Measurements from ENCODE around the gene FASN.
"Not testable (repeated sequence)": the region's sequence is repeated elsewhere in the genome, so short reads cannot be mapped to it uniquely, and the experiment has no call there.

The FASN gene

DNA sequence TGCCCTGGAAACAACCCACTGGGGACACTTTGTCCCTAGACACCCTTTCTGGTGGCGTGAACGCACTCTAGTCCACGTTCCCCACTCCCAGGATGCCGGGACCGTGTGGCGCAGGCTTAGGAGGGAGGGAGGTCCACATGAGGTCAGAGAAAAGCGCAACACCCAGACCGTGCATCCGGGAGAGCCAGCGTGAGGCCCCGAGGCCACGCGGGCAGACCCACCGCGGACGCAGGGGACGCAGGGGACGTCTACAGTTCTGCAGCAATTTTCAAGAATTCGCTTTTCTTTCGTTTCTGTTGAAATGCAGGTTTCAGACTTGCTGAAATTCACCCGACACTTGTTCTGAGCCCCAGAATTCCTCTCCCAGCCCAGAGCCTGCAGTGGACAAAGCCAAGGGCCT is 51.1 kb downstream of the FASN start:
- DNase-seq (ENCODE audit: low spot score) (no peak), FAIRE-seq (no peak)

DNA sequence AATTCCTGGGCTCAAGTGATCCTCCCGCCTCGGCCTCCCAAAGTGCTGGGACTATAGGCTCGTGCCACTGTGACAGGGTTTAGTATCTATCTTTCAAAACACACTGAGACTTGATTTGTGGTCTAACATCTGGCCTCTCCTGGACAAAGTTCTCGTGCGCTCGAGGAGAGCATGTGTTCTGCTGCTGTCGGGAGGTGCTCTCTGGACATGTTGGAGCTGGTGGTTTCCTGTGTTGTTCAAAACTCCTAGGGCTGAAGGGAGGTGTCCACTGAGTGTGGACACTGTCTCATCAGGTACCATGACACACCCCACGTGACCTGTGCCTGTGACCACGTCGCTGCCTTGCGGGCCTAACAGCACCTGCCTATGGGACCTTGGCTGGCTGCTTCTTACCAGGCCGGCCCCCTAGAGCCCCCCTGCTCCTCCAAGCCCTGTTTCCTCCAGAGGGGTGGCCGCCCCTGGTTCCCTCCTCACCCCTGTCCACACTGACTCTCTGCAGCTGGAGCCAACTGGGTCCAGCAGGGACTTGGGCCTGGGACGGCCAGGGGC is 52.0 kb downstream of the FASN start:
- FAIRE-seq (no peak), DNase-seq (ENCODE audit: low spot score) (no peak)

DNA sequence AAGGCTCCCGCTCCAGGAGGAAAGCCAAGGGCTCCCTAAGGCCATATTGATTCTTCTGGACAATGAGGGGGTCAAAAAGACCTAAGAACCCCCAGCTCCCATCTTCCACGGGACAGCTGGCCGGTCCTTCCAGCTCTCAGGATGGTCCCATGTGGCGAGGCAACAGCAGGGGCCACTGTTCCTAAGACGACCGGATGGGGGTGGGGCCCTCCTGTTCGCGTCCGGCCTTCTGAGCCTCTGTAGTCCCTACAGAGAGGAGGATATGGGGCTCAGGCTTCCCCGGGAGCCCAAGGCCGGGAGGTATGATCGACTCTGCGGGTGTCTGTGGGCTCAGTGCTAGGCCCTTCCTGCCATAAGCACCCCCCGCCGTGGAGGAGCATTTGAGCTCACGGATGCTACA is 54.5 kb downstream of the FASN start:
- FAIRE-seq: no peak
- DNase-seq (ENCODE audit: low spot score): no peak

DNA sequence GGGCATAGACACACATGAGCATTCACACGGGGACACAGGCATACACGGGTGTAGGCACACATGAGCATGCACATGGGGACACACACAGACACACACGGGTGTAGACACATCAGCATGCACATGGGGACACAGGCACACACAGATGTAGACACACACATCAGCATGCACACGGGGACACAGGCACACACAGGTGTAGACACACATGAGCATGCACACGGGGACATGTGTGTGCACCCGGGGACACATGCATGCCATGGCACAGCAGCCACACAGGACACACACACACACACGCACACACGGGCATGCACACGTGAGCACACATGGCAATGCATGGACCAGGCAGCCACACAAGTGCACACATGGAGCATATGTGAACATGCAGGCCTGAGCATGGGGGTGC is 55.4 kb downstream of the FASN start:
- FAIRE-seq (no peak), DNase-seq (ENCODE audit: low spot score) (no peak)

DNA sequence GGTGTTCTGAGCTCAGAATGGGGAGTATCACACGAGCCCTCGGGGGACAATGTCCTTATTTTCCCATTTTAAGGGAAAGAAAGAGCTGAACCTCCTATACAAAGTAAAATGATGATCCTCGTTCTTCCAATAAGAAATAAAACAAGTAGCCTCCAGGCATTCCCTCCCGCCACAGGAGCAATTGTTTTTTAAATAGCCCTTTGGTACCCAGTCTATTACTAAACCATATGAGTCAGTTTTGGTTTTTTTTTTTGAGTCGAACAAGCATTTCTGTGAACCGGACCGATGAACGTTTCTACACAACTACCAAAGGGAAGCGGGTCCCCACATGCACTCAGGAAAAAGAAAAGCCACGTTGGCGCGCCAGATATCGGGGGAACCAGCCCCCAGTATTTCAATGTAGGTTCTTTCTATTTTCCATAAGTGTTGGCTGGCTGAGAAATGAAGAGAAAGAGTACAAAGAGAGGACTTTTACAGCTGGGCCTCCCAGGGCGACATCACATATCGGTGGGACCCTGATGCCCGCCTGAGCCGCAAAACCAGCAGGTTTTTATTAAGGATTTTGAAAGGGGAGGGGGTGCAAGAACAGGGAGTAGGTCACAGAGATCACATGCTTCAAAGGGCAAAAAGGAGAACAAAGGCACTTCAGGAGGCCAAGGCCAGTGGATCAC is 56.8 kb downstream of the FASN start:
- DNase-seq (ENCODE audit: low spot score): no peak
- no peak for FAIRE-seq

DNA sequence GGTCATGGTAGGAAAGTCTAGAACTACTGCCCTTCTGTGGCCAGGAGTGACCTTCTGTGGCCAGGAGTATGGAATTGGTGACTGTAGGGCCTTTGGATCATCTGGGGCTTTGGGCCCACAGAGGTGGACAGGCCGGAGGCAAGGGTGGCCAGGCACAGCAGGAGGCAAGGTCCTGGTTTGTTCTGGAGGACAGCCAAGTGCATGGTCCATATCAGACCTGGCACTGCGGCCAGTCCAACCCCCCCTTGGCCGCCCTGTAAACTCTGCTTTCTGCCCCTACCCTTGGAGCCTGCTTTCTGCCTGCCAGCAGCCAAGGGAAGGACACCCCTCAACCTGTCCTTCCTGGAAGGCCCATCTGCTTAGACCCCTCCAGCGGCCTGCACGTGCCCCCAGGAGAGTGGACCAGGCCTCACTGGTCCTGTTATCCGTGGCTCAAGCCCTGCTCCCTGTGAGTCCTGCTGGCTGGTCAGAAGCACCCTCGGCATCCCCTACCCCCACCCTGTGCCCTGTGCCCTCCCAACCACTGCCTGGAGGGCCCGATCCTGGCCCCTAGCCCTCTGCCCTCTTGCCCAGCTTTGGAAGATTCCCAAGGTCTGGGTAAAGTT is 58.2 kb downstream of the FASN start:
- peak; percentile 54 for FAIRE-seq
- DNase-seq (ENCODE audit: low spot score): peak; percentile 60

DNA sequence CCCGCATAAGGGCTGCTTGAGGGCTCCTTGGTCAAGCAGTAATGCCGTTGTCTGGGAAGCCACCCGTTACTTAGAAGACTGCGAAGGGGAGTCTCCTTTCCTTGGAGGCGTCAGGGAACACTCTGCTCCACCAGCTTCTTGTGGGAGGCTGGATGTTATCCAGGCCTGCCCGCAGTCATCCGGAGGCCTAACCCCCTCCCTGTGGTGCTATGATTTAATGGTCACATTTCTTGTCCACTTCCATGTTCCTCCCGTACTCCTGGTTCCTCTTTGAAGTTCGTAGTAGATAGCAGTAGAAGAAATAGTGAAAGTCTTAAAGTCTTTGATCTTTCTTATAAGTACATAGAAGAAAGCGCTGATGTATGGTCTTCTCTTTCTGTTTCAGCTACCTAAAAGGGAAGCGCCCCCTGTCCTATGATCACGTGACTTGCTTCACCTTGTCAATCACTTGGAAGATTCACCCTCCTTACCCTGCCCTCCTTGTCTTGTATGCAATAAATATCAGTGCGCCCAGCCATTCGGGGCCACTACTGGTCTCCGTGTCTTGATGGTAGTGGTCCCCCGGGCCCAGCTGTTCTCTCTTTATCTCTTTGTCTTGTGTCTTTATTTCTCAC is 59.1 kb downstream of the FASN start:
- DNase-seq (ENCODE audit: low spot score); FAIRE-seq: not testable (repeated sequence)

DNA sequence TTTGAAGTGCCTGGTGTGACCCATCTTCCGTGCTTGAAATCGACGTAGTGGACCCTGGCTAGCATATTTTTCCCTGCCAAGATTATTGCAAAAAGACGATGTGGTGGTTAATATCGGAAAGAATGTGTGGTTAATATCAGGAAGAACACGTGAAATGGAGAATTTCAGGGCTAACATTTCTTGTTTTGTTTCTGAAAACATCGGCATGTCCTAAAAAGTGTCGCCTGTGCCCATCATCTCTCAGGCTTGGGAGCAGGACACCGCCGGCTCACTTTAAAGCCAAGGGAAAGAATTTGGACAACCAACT is 60.2 kb downstream of the FASN start:
- FAIRE-seq: no peak
- DNase-seq (ENCODE audit: low spot score): no peak

DNA sequence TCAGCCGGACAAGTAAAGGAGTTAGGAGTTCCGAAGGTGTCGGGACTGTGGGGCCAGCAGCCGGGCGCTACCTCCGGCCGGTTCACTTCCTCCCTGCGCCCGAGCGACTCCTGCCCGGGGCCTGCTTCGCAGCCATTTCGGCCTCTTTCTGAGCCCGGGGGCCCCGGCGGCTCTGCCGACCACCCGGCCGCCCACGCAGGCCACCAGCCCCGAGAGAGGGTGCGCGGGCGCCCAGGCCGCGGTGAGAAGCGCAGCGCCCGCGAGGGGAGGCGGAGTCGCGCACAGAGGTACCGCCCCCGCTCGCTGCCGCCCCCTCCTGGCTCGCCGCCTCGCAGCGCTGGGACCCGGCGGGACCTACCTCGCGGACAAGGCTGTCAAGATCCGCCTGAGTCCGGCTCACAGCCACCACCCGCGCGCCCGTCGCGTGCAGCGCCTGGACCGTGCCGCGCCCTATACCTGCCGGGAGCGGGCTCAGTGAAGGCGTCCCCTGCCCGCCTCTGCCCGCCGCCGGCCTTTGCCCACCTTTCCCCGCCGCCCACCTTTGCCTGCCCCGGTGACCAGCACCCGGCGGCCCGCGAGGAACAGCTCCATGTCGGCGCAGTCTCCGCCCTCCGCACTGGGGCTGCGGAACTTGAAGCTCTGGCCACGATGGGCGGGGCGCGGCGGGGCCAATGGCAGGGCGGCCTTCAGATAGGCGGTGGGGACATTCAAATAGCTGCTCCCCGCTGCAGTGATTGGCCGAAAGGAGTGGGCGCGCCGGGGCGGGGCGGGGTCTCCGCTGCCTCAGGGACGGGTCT is 60.7 kb downstream of the FASN start, which contains the start of gene DCXR:
Gene DCXR, minus strand, starts transcription at position 606 of the 797 bp plus-strand sequence. Its CDS starts 15 bp downstream, at position 591.
- FAIRE-seq (peak; percentile 79), DNase-seq (ENCODE audit: low spot score) (peak; percentile 84)

DNA sequence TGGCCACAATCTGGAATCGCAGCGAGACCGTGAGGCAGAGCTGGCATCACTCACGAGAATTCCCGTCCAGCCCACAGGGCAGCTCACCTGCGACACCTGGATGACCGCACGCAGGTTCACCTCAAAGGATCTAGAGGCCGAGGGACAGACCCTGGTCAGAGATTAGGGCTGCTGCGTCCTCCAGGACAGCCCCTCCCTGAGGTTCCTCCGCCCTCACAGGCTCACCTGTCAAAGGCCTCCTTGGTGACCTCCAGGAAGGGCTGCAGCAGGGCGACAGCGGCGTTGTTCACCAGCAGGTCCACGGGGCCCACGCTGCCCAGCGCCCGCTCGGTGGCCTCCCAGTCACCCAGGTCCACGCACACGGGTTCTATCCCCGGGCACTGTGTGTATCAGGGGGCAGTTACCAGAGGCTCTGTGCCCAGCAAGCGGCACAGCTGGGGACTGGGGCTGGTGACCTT is 61.4 kb downstream of the FASN start:
- FAIRE-seq (no peak), DNase-seq (ENCODE audit: low spot score) (no peak)

DNA sequence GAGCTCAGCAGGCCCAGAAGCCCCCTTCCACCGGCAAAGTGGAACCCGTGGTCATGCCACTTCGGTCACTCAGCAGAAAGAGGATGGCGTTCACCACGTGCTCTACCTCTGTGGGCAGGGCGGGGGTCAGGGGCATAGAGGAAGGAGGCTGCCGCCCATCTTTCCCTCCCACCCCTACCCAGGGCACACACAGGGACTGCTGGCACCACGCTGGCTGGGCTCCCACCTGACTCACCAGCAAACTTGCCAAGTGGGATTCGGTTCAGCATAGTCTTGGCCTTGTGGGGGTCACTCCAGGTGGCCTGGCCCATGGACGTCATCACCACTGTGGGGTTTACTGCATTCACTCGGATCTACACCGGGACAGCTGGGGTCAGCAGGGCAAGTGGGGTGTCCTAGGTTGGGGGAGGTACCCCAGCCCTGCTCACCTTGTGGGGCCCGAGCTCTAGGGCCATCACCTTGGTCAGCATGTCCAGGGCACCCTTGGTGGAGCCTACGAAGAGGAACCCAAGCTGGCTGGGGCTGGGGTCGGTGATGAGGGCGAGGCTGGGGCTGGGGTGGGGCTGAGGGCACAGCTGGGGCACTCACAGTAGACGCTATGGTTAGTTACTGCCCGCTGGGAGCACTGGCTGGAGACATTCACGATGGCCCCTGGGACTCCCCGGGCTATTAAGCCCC is 61.9 kb downstream of the FASN start:
- FAIRE-seq: no peak

DNA sequence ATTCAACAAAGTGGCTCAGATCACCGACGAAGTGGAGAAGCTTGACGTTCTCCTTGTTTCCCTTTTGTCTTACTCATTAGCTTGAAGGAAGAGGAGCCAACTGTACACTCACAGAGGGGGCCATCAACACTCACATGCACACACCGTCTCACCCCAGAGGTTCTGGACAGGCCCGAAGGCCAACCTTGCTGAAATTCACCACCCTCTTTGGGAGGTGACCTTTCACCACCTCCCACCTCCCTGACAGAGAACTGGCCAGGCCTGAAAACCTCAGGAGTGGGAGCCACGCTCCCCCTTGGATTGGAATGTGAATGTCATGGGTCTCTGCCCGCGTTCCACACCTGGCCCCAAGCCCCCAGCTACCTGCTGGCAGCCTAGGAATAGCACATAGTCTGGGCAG is 62.5 kb downstream of the FASN start:
- FAIRE-seq (no peak), DNase-seq (ENCODE audit: low spot score) (no peak)

More for the DNA sequence above, 61.9 kb downstream of the FASN start:
- DNase-seq (ENCODE audit: low spot score): no peak

DNA sequence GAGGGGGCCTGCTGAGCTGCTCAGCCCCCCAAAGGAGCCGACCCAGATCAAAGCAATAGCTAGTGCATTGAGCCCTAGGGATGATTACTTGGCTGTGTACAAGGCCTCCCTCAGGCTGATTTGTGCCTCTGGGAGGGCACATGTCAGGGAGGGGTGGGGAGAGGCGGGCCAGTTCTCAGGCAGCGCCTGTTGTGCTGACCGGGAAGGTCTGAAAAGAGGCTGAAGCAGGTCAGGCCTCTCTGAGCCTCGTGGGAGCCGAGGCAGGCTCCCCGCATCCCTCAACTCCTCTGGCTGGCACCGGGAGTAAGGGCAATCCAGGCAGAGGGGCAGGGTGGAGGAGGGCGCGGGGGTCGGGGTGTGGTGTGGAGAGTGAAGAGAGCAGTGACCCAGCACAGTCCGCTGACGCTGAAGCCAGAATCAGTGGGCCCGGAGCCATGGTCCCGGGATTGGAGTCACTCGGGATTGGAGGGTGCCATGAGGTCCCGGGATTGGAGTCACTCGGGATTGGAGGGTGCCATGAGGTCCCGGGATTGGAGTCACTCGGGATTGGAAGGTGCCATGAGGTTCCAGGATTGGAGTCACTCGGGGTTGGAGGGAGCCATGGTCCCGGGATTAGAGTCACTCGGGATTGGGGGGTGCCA is 63.5 kb downstream of the FASN start:
- no peak for DNase-seq (ENCODE audit: low spot score)
- no peak for FAIRE-seq

DNA sequence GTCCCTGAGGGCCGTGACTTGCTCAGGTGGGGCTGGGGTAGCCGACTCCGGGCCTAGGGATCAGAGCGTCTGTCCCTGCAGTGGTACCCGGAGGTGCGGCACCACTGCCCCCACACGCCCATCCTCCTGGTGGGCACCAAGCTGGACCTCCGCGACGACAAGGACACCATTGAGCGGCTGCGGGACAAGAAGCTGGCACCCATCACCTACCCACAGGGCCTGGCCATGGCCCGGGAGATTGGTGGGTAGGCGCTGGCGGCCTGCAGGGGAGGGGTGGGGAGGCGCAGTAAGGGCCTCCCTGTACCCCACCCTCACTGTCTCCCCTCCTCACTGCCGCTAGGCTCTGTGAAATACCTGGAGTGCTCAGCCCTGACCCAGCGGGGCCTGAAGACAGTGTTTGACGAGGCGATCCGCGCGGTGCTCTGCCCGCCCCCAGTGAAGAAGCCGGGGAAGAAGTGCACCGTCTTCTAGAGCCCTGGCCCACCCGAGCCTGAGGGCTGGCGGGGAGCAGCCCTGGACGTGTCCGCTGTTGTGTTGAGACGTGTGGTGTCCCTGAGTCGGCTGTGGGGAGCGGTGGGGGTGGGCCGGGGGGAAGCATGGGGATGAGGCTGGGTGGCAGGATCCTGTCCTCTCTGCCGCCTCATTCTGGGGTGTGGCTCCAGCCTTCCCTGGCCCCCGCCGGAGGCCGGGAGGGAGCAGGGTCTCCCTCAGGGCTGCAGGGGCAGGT is 64.5 kb downstream of the FASN start:
- DNase-seq (ENCODE audit: low spot score): no peak
- FAIRE-seq: no peak

DNA sequence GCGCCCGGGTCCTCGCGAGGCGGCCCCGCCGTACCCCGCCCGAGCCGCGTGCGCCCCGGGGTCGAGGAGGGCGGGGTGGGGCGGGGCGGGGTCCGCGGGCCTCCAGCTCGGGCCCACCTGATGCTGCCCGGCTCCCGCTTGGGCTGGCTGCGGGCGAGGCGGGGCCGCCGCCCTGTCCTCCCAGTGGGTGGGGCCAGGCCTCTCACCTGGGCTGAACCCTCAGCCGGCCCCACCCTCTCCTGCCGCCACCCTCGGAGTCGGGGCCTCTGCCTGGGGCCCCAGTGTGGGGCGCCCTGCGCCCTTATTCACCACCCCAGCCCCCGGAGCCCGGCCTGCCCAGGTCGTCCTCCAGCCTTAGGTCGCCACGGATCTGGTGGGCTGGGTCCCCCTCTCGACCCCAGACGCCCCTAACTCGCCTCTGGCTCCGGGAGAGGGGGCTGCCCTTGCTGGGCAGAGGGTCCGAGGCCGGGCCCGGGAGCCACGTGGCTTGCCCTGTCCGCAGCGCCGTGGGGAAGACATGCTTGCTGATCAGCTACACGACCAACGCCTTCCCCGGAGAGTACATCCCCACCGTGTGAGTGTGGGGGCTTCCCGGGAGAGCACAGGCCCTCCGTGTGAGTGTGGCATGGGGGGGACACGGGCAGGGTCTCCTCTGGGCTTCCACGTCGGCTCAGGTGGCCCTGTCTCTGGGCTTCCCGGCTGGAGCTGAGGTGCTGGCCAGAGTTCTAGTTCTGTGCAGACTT is 66.0 kb downstream of the FASN start:
- no peak for FAIRE-seq
- DNase-seq (ENCODE audit: low spot score): no peak

DNA sequence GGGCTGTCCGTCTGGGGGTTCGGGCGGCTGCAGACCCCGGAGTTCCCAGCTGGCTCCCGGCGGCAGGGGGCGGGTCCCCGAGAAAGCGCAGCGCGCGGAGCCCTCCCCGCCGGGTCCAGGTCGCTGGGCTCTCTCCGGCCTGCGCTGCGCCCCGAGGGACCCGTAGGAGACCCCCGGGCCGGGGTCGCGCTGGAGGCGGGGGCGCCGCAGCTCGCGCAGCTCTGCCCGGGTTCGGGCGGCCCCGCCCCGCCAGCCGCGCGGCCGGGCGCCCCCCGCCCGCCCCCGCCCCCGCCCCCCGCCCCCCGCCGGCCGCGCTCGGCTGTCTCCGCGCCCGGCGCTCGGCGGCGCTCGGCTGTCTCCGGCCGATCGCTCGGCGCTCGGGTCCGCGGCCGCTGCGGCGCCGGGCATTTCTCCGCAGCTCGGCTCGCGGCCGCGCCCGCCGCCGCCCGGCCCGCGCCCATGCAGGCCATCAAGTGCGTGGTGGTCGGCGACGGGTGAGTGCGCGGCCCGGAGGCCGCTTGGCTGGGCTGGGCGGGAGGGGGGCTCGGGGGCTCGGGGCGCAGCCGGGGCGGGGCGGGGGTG is 66.6 kb downstream of the FASN start, which contains the start of gene RAC3:
Gene RAC3, plus strand, starts transcription at position 376 of the 582 bp plus-strand sequence. Its CDS starts 84 bp downstream, at position 460.
- no peak for FAIRE-seq
- no peak for DNase-seq (ENCODE audit: low spot score)

DNA sequence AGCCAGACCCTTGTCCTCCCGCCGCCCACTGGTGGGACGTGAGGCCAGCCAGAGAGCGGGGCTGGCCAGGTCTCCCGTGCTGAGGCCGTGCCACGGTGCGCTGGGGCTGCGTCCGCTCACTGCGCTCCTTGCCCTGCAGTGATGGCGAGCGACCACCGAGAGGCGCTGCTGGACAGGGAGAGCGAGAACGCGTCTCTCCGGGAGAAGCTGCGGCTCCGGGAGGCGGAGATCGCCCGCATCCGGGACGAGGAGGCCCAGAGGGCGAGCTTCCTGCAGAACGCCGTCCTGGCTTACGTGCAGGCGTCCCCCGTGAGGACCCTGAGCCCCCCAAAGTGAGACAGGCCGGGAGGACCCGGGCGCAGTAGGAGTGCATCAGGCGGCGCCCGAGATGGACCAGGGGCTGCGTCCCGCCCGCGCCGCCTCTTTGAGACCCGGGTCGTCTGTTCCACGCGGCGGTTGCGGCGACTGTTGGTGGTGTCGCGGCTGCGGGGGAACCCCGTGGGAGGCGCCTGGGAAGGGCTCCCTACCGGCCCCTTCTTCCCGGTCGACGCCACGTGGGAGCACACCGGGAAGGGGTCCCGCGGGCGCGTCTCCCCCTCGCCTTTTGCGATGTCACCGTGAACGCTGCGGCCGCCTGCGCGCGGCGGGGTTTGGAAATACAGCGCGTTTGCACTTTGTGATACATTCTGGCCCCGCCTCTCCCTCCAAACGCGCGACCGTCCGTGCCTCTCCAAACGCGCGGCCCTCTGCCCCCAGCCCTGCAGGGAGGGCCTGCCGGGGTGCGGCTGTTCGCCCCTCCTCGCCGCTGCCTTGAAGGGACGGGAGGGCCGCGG is 67.3 kb downstream of the FASN start:
- no peak for FAIRE-seq
- DNase-seq (ENCODE audit: low spot score): peak; percentile 46

DNA sequence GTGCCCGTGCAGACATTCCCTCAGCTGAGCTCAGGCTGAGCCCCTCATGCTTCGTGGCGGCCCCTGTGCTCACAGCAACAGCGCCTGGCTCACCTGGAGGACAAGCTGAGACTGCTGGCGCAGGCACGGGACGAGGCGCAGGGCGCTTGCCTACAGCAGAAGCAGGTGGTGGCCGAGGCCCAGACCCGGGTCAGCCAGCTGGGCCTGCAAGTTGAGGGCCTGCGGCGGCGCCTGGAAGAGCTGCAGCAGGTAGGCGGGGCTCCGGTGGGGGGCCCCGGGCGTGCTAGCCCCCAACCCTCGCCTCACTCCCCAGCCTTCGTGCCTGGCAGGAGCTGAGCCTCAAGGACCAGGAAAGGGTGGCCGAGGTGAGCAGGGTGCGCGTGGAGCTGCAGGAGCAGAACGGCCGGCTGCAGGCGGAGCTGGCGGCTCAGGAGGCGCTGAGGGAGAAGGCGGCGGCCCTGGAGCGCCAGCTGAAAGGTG is 68.0 kb downstream of the FASN start:
- no peak for DNase-seq (ENCODE audit: low spot score)
- no peak for FAIRE-seq
